Breast epithelium (tissue), 3 donors: ENCODE measurements around the gene EXOSC5.

Experiments
- POLR2A ChIP-seq: fragments of 450-650 bp; IDR thresholded peaks from one replicate; pipeline ENCODE4 v1.6.1; 2016; ENCODE audit warnings: antibody characterized with exemption, mild to moderate bottlenecking, moderate library complexity
- POLR2AphosphoS5 ChIP-seq, 3 donors: sonication (generic); formaldehyde crosslinking; IDR thresholded peaks; one replicate each; pipeline ENCODE4 v1.6.1; 2017; ENCODE audit warnings: antibody characterized with exemption in 3 of 3
- TF ChIP-seq, protein P1 (sequence below), 3 donors: fragments of 450-650 bp; IDR thresholded peaks; one replicate each; pipeline ENCODE4 v1.5.1; 2016 to 2017; ENCODE audit warnings: antibody characterized with exemption in 3 of 3, mild to moderate bottlenecking in 3 of 3, moderate library complexity in 3 of 3

- TF ChIP-seq POLR2AphosphoS5 (IDR thresholded peaks at IDR 0.05) = no peak
- no peak for TF ChIP-seq POLR2A
- TF ChIP-seq, protein P1, sequence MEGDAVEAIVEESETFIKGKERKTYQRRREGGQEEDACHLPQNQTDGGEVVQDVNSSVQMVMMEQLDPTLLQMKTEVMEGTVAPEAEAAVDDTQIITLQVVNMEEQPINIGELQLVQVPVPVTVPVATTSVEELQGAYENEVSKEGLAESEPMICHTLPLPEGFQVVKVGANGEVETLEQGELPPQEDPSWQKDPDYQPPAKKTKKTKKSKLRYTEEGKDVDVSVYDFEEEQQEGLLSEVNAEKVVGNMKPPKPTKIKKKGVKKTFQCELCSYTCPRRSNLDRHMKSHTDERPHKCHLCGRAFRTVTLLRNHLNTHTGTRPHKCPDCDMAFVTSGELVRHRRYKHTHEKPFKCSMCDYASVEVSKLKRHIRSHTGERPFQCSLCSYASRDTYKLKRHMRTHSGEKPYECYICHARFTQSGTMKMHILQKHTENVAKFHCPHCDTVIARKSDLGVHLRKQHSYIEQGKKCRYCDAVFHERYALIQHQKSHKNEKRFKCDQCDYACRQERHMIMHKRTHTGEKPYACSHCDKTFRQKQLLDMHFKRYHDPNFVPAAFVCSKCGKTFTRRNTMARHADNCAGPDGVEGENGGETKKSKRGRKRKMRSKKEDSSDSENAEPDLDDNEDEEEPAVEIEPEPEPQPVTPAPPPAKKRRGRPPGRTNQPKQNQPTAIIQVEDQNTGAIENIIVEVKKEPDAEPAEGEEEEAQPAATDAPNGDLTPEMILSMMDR (IDR thresholded peaks at IDR 0.05) = no peak
These were observed 20.7 kb downstream of the EXOSC5 start, which contains the start of gene TMEM91 for GRCh38 chr19:41376241-41376997.
